Measurements from ENCODE around the gene RNF220. TPM values are rescaled to one million over a fixed set of nuclear protein-coding genes. Genes with fewer than 3 reads are reported as not detected.

Gene RNF220
- polyA plus RNA-seq, 1 donor from 2014 or later, result 142 TPM

DNA sequence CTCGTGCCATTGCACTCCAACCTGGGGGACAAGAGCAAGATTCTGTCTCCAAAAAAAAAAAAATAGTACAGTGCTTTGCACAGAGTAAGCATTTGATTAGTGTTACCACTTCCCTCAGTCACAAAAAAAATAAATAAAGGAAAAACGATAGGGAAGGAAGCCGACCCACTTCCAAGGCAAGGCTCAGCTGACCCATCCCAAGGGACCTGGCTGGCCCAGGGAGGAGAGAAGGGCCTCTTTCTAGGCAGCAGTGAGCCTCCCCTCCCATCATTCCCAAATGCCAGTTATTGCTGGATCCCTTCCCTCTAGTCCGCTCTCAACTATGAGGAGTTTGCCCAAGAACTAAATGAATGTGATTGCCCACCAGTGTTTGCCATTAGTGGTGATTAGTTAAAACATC, 191.5 kb downstream of the RNF220 start:
- Histone ChIP-seq H3K9ac (ENCODE audit: low read length) (no peak overlapping the region), H3K4me2 (ENCODE audit: low read length) (no peak overlapping the region), H3K27me3 (ENCODE audit: insufficient read depth, low read depth, low read length) (no peaks in the 10 kb centered on the region), H3K4me3 (ENCODE audit: low read length) (no peak overlapping the region), H3K36me3 (ENCODE audit: insufficient read depth, low read length) (no peaks in the 10 kb centered on the region), H4K20me1 (ENCODE audit: insufficient read depth) (no peaks in the 10 kb centered on the region), H2AFZ (ENCODE audit: low read depth, low read length) (no peak overlapping the region), H3F3A (ENCODE audit: insufficient read depth, low read length, poor library complexity, severe bottlenecking) (no peaks in the 10 kb centered on the region), H3K79me2 (replicated peaks; ENCODE audit: insufficient read depth, low read length) (no peaks in the 10 kb centered on the region), H3K27ac (ENCODE audit: low read length) (no peak overlapping the region), H3K9me2 (ENCODE audit: insufficient read depth, low read length) (no peaks in the 10 kb centered on the region), H3K9me3 (ENCODE audit: low read length) (no peaks in the 10 kb centered on the region)
- no peak for TF ChIP-seq POLR2AphosphoS5 (IDR thresholded peaks at IDR 0.05)
- TF ChIP-seq SMC3 (conservative IDR thresholded peaks at IDR 0.05; ENCODE audit: poor library complexity), result no peak
- TF ChIP-seq MXI1 (conservative IDR thresholded peaks at IDR 0.05; ENCODE audit: poor library complexity, severe bottlenecking), result no peak
- no peak for TF ChIP-seq EP300 (conservative IDR thresholded peaks at IDR 0.05; ENCODE audit: poor library complexity, severe bottlenecking)
- TF ChIP-seq, protein P1, sequence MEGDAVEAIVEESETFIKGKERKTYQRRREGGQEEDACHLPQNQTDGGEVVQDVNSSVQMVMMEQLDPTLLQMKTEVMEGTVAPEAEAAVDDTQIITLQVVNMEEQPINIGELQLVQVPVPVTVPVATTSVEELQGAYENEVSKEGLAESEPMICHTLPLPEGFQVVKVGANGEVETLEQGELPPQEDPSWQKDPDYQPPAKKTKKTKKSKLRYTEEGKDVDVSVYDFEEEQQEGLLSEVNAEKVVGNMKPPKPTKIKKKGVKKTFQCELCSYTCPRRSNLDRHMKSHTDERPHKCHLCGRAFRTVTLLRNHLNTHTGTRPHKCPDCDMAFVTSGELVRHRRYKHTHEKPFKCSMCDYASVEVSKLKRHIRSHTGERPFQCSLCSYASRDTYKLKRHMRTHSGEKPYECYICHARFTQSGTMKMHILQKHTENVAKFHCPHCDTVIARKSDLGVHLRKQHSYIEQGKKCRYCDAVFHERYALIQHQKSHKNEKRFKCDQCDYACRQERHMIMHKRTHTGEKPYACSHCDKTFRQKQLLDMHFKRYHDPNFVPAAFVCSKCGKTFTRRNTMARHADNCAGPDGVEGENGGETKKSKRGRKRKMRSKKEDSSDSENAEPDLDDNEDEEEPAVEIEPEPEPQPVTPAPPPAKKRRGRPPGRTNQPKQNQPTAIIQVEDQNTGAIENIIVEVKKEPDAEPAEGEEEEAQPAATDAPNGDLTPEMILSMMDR (IDR thresholded peaks at IDR 0.05; ENCODE audit: poor library complexity, severe bottlenecking), result no peak
- TF ChIP-seq EZH2 (IDR thresholded peaks at IDR 0.05; ENCODE audit: borderline replicate concordance, insufficient read depth, low read length, poor library complexity, severe bottlenecking), result no peak
- no peak for TF ChIP-seq RAD21 (conservative IDR thresholded peaks at IDR 0.05)
- TF ChIP-seq, protein P2, sequence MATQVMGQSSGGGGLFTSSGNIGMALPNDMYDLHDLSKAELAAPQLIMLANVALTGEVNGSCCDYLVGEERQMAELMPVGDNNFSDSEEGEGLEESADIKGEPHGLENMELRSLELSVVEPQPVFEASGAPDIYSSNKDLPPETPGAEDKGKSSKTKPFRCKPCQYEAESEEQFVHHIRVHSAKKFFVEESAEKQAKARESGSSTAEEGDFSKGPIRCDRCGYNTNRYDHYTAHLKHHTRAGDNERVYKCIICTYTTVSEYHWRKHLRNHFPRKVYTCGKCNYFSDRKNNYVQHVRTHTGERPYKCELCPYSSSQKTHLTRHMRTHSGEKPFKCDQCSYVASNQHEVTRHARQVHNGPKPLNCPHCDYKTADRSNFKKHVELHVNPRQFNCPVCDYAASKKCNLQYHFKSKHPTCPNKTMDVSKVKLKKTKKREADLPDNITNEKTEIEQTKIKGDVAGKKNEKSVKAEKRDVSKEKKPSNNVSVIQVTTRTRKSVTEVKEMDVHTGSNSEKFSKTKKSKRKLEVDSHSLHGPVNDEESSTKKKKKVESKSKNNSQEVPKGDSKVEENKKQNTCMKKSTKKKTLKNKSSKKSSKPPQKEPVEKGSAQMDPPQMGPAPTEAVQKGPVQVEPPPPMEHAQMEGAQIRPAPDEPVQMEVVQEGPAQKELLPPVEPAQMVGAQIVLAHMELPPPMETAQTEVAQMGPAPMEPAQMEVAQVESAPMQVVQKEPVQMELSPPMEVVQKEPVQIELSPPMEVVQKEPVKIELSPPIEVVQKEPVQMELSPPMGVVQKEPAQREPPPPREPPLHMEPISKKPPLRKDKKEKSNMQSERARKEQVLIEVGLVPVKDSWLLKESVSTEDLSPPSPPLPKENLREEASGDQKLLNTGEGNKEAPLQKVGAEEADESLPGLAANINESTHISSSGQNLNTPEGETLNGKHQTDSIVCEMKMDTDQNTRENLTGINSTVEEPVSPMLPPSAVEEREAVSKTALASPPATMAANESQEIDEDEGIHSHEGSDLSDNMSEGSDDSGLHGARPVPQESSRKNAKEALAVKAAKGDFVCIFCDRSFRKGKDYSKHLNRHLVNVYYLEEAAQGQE (IDR thresholded peaks at IDR 0.05; ENCODE audit: borderline replicate concordance), result no peak

DNA sequence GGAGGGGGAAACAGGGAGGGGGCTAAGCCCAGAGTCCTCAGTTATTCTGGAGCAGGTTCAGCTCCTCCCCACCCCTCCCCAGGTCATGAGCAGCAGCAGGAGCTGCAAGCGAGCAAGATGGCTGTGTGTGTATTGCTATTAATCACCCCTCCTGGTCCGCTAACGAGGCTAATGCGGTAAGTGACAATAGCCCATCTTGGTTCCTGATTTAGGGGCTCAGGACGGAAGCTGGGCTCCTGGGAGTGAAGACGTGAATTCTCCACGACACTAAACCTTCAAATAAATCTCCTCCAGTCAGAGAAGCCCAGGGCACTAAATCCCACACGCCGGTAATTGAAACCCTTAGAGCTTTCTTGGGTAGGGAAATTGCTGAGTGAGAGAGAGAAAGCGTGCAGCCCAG, 193.1 kb downstream of the RNF220 start:
- H2AFZ ChIP-seq (ENCODE audit: low read depth, low read length), result no peak overlapping the region
- no peaks in the 10 kb centered on the region for H3K36me3 ChIP-seq (ENCODE audit: insufficient read depth, low read length)
- H4K20me1 ChIP-seq (ENCODE audit: insufficient read depth), result no peaks in the 10 kb centered on the region
- no peaks in the 10 kb centered on the region for H3K9me3 ChIP-seq (ENCODE audit: low read length)
- no peak overlapping the region for H3K4me3 ChIP-seq (ENCODE audit: low read length)
- no peak overlapping the region for H3K27ac ChIP-seq (ENCODE audit: low read length)
- no peaks in the 10 kb centered on the region for H3K27me3 ChIP-seq (ENCODE audit: insufficient read depth, low read depth, low read length)
- no peak overlapping the region for H3K9ac ChIP-seq (ENCODE audit: low read length)
- no peaks in the 10 kb centered on the region for H3K79me2 ChIP-seq (replicated peaks; ENCODE audit: insufficient read depth, low read length)
- no peak overlapping the region for H3K4me2 ChIP-seq (ENCODE audit: low read length)
- no peaks in the 10 kb centered on the region for H3F3A ChIP-seq (ENCODE audit: insufficient read depth, low read length, poor library complexity, severe bottlenecking)
- TF ChIP-seq EZH2 (IDR thresholded peaks at IDR 0.05; ENCODE audit: borderline replicate concordance, insufficient read depth, low read length, poor library complexity, severe bottlenecking) (no peak), RAD21 (conservative IDR thresholded peaks at IDR 0.05) (no peak), SMC3 (conservative IDR thresholded peaks at IDR 0.05; ENCODE audit: poor library complexity) (no peak), EP300 (conservative IDR thresholded peaks at IDR 0.05; ENCODE audit: poor library complexity, severe bottlenecking) (no peak)
- no peaks in the 10 kb centered on the region for H3K9me2 ChIP-seq (ENCODE audit: insufficient read depth, low read length)
